Psoas muscle (tissue), 8 donors: ENCODE results near the gene PDX1. TPM values are rescaled to one million over a fixed set of nuclear protein-coding genes. Genes with fewer than 3 reads are reported as not detected.

Experiments
- ATAC-seq, 4 donors: fragments of 200-7000 bp; cut with Tn5 transposase; one replicate each; pipeline ENCODE4 v1.9.1; 2020; ENCODE audit warnings: moderate library complexity in 3 of 4, mild to moderate bottlenecking in 2 of 4
- DNase-seq, 2 donors: peaks; one replicate each; pipeline ENCODE4 v3.0.0-alpha.2; 2020
- H3K27ac ChIP-seq: fragments of 200-600 bp; one replicate; pipeline ENCODE4 v1.8.0; 2022
- H3K27me3 ChIP-seq, 3 donors: fragments of 200-600 bp in 1 of 3; one replicate each; pipeline versions ENCODE4 v1.6.1 to v1.8.0; 2013 to 2022; ENCODE audit warnings: low read length in 2 of 3, mild to moderate bottlenecking in 2 of 3, moderate library complexity in 1 of 3; ENCODE audit not compliant: insufficient read depth in 3 of 3
- H3K36me3 ChIP-seq, 2 donors: fragments of 200-600 bp in 1 of 2; one replicate each; pipeline versions ENCODE4 v1.6.1 to v1.8.0; 2013 to 2022; ENCODE audit warnings: low read depth in 1 of 2, mild to moderate bottlenecking in 1 of 2, moderate library complexity in 1 of 2; ENCODE audit not compliant: insufficient read depth in 1 of 2
- H3K4me1 ChIP-seq: fragments of 200-600 bp; one replicate; pipeline ENCODE4 v1.8.0; 2022
- H3K4me3 ChIP-seq: fragments of 200-600 bp; one replicate; pipeline ENCODE4 v1.8.0; 2022; ENCODE audit warnings: mild to moderate bottlenecking
- H3K9me3 ChIP-seq: fragments of 200-600 bp; one replicate; pipeline ENCODE4 v1.8.0; 2022
- CTCF ChIP-seq: fragments of 200-600 bp; IDR thresholded peaks from one replicate; pipeline ENCODE4 v1.8.0; 2022; ENCODE audit warnings: antibody characterized with exemption
- WGBS, 3 donors: extraction: QIAGEN DNeasy Blood & Tissue Kit; methylation state at CpG; one replicate each; pipeline versions ENCODE4 v1.1.6 to v1.1.7; 2013; 5-methylcytosine and 5-hydroxymethylcytosine counted together
- intact Hi-C, 2 donors: fragments of 100-400 bp; cut with DNase I; formaldehyde crosslinking; loops; one replicate each; pipeline versions ENCODE4 v1.11.0 to v1.14.2; 2022
- polyA plus RNA-seq, 3 donors: library from polyadenylated mRNA; stranded (reverse); fragments of 200-250 nt; gene quantifications; one replicate each; pipeline ENCODE4 v1.2.3, GENCODE V29; 2013
- total RNA-seq, 4 donors: library from RNA; stranded (reverse); fragmentation: NEBNext Ultra II Directional in 2 of 4; extraction: Animal tissue kit (Norgen Biotek cat#: 25700) in 2 of 4; gene quantifications; one replicate each; pipeline versions ENCODE4 v1.2.1 to v1.2.4, GENCODE V29; 2021 to 2023
- donor health status: healthy with polysubstance abuse.
- donor health status: DM: no; HTN: no; CAD: no; lungs with moderate emphysema.
- donor health status: Bipolar disorder and iron deficiency.
- donor health status: healthy.
- donor health status: DM: yes; HTN: yes; CAD: no.
- donor health status: DM: no; HTN: no; CAD: no.
- donor health status: DM: no; HTN: no; CAD: no.
- donor health status: DM: yes; HTN: yes; CAD: no.

PDX1 gene
- total and polyA plus RNA-seq, 7 donors: not detected

DNA sequence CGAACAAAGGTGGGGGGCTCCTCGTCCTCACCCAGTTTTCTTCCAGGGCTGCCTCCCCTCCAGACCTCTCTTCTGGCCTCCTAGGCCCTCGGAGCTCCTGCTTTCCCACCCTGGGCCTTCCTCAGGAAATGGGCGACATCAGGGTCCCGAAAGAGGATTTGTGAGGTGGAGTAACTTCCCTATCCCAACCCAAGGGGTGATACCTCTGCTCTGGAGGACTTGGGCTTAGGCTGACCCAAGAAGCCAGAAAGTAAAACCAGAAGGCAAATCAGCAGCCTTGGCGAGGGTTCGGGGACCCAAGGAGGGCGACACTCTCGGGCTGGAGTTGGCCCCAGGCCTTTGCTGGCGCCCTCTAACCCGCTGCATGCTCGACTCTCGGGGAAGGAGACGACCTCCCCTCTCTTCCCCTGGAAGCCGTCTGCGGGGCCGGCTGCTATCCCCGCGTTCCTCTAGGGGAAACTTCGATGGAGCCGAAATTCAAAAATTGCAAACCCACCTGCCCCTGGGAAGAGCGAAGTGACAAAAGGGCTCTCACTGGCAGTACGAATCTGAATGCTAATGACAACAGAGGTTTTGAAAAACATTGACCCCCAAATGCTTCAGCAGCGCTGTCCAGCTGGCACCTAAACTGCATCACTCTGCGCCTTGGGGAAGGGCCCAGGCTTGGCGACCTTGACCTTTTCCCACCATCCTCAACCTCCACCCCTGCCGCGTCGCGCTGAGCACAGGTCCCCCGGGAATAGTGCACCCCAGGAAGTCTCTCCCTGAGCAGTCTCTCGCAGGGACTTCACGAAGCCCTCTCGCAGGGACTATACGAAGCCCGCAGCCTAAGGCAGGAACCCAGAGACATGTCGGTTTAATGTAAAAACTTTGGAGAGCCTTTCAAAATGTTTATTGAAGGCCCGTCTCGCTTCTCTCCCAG, 2.4 kb downstream of the PDX1 start:
- Histone ChIP-seq H3K9me3 (no peaks in the 10 kb centered on the region), H3K4me3 (no peak overlapping the region), H3K27me3 (peaks cover 8 to 98% (median 70%) of the 10 kb centered on the region in 3 donors), H3K36me3 (no peaks in the 10 kb centered on the region), H3K4me1 (peaks cover 21% of the 10 kb centered on the region), H3K27ac (no peak overlapping the region)
- DNase-seq: no peak
- ATAC-seq: no peak
- intact Hi-C loops: no loop called here
- no peak for TF ChIP-seq CTCF
- WGBS, 3 donors: 7 to 10% (median 8%) methylated on average over 39 of the region's 39 CpGs

DNA sequence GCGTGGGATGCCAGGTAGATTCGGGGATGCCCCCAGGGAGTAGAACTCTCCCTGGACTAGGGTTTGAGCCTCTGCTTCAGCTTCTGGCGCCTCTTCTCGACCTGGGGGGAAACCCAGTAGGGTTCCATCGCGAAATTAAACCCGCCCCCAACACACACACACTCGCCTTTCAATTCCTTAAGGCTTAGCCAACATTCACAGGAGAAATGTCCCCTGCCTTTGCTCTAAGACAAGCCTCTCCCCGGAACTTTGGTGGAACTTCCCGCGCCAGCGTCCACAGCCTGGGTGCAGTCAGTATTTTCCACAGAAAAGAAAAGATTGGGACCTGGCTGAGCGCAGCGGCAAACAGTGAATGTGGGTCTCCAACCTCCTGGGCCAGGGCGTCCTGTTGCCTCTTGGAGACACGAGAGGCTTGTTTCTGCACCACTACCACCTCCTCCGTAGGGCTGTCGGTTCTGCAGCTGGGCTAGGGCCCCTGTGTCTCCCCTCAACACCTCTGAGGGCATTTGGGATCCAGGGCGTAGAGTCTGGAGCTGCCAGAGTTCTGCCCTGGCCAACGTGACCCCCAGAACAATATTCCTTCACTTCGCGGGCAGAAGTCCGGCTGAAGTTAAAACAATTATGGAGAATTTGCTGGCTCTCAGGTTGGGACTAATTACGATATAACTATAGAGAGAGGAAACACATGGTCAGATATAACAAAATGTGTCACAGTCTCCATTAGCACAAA, 3.2 kb downstream of the PDX1 start:
- ATAC-seq (no peak), DNase-seq (no peak)
- TF ChIP-seq CTCF: no peak
- no peak overlapping the region for H3K27ac ChIP-seq
- H3K4me3 ChIP-seq: no peak overlapping the region
- intact Hi-C loops: no loop called here
- H3K36me3 ChIP-seq: no peaks in the 10 kb centered on the region
- peaks cover 18% of the 10 kb centered on the region for H3K4me1 ChIP-seq
- H3K27me3 ChIP-seq: peaks cover 10 to 98% (median 66%) of the 10 kb centered on the region in 3 donors
- WGBS, 3 donors: 5 to 7% (median 5%) methylated on average over 24 of the region's 24 CpGs
- H3K9me3 ChIP-seq: no peaks in the 10 kb centered on the region

- Histone ChIP-seq H3K27ac (no peak overlapping the region), H3K4me1 (peaks cover 18% of the 10 kb centered on the region), H3K36me3 (no peaks in the 10 kb centered on the region), H3K9me3 (no peaks in the 10 kb centered on the region), H3K27me3 (peaks cover 14 to 98% (median 60%) of the 10 kb centered on the region in 3 donors), H3K4me3 (no peak overlapping the region)
- intact Hi-C loops: no loop called here
- DNase-seq (no peak), ATAC-seq (no peak)
- 1 to 2% (median 2%) methylated on average over 46 to 48 of the region's 48 CpGs for WGBS, 3 donors
- no peak for TF ChIP-seq CTCF
Observed at GRCh38 chr13:27923794-27924528, 4.2 kb downstream of the PDX1 start.

DNA sequence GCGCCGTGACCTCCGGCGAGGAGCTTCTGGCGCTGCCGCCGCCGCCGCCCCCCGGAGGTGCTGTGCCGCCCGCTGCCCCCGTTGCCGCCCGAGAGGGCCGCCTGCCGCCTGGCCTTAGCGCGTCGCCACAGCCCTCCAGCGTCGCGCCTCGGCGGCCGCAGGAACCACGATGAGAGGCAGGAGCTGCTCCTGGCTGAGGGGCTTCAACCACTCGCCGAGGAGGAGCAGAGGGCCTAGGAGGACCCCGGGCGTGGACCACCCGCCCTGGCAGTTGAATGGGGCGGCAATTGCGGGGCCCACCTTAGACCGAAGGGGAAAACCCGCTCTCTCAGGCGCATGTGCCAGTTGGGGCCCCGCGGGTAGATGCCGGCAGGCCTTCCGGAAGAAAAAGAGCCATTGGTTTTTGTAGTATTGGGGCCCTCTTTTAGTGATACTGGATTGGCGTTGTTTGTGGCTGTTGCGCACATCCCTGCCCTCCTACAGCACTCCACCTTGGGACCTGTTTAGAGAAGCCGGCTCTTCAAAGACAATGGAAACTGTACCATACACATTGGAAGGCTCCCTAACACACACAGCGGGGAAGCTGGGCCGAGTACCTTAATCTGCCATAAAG, 4.8 kb downstream of the PDX1 start:
- H3K27me3 ChIP-seq: peaks cover 14 to 98% (median 61%) of the 10 kb centered on the region in 3 donors
- 4 to 7% (median 5%) methylated on average over 36 to 46 of the region's 46 CpGs for WGBS, 3 donors
- no peak for TF ChIP-seq CTCF

More for the DNA sequence above, 4.8 kb downstream of the PDX1 start:
- H3K4me3 ChIP-seq: no peak overlapping the region
- ATAC-seq: no peak
- H3K4me1 ChIP-seq: peaks cover 18% of the 10 kb centered on the region
- H3K36me3 ChIP-seq: no peaks in the 10 kb centered on the region
- intact Hi-C loops: no loop called here
- H3K27ac ChIP-seq: no peak overlapping the region
- no peak for DNase-seq
- H3K9me3 ChIP-seq: no peaks in the 10 kb centered on the region
